ENCODE results near the gene SIRT2. TPM values are rescaled to one million over a fixed set of nuclear protein-coding genes. Genes with fewer than 3 reads are reported as not detected.
A peak's percentile ranks its signal among the peaks of the same experiment; 100 is the strongest.

Gene SIRT2
- total RNA-seq, 1 donor from 2014 or later, result 10.9 TPM

- Histone ChIP-seq H3K27ac (no peak overlapping the region), H4K20me1 (ENCODE audit: low read depth) (peaks cover 55% of the 10 kb centered on the region), H3K79me2 (ENCODE audit: low read depth) (peaks cover 29% of the 10 kb centered on the region), H3K4me1 (no peaks in the 10 kb centered on the region), H3K27me3 (no peaks in the 10 kb centered on the region), H3F3A (ENCODE audit: low read depth) (peaks cover 96% of the 10 kb centered on the region), H3K9me3 (ENCODE audit: low read depth) (no peaks in the 10 kb centered on the region), H2AFZ (replicated peaks) (no peak overlapping the region), H3K4me2 (no peak overlapping the region), H3K4me3 (no peak overlapping the region), H3K36me3 (peaks cover 9% of the 10 kb centered on the region), H3K9ac (no peak overlapping the region)
- TF ChIP-seq EZH2 (IDR thresholded peaks at IDR 0.05), result no peak
- no peak for TF ChIP-seq CTCF (IDR thresholded peaks at IDR 0.05)
- TF ChIP-seq EZH2phosphoT487 (IDR thresholded peaks at IDR 0.05), result no peak
- peaks cover 2% of the 10 kb centered on the region for H3K27me3 Mint-ChIP-seq (ENCODE audit: insufficient read depth, low read depth)
- DNase-seq (ENCODE audit: low spot score), result no peak
- no peaks in the 10 kb centered on the region for H3K9me3 Mint-ChIP-seq
- H3K4me1 Mint-ChIP-seq, result no peaks in the 10 kb centered on the region
- peaks cover 51% of the 10 kb centered on the region for H3K36me3 Mint-ChIP-seq
- H3K4me3 Mint-ChIP-seq, result no peak overlapping the region
- no peak overlapping the region for H3K27ac Mint-ChIP-seq
Observed at GRCh38 chr19:38838208-38838985, 61.0 kb downstream of the SIRT2 start.

GRCh38 chr19:38837656-38838121 lies 61.7 kb downstream of the SIRT2 start:
- H3K36me3 ChIP-seq, result peaks cover 9% of the 10 kb centered on the region
- DNase-seq (ENCODE audit: low spot score), result no peak

GRCh38 chr19:38836983-38837626 lies 62.3 kb downstream of the SIRT2 start:
- Mint-ChIP-seq H3K9me3 (no peaks in the 10 kb centered on the region), H3K4me1 (peaks cover 2% of the 10 kb centered on the region), H3K36me3 (peaks cover 41% of the 10 kb centered on the region), H3K27ac (peak overlapping the region; percentile 46), H3K27me3 (ENCODE audit: insufficient read depth, low read depth) (peaks cover 2% of the 10 kb centered on the region), H3K4me3 (no peak overlapping the region)
- Histone ChIP-seq H3K4me1 (peaks cover under 1% of the 10 kb centered on the region), H3K27me3 (no peaks in the 10 kb centered on the region), H3K27ac (peak overlapping the region; percentile 4), H2AFZ (replicated peaks) (no peak overlapping the region), H3F3A (ENCODE audit: low read depth) (peaks cover 96% of the 10 kb centered on the region), H3K9ac (no peak overlapping the region), H3K79me2 (ENCODE audit: low read depth) (peaks cover 16% of the 10 kb centered on the region), H3K36me3 (peaks cover 7% of the 10 kb centered on the region), H4K20me1 (ENCODE audit: low read depth) (peaks cover 42% of the 10 kb centered on the region), H3K4me2 (no peak overlapping the region), H3K4me3 (no peak overlapping the region), H3K9me3 (ENCODE audit: low read depth) (no peaks in the 10 kb centered on the region)
- DNase-seq (ENCODE audit: low spot score), result no peak
- TF ChIP-seq EZH2 (IDR thresholded peaks at IDR 0.05), result no peak

More at GRCh38 chr19:38837656-38838121, 61.7 kb downstream of the SIRT2 start:
- H3K27me3 ChIP-seq, result no peaks in the 10 kb centered on the region
- peaks cover 2% of the 10 kb centered on the region for H3K27me3 Mint-ChIP-seq (ENCODE audit: insufficient read depth, low read depth)
- H3K27ac Mint-ChIP-seq, result peak overlapping the region; percentile 46
- H3K4me3 ChIP-seq, result no peak overlapping the region
- peaks cover 96% of the 10 kb centered on the region for H3F3A ChIP-seq (ENCODE audit: low read depth)
- no peak overlapping the region for H3K4me2 ChIP-seq
- no peaks in the 10 kb centered on the region for H3K4me1 ChIP-seq
- peaks cover 45% of the 10 kb centered on the region for H3K36me3 Mint-ChIP-seq
- H3K9ac ChIP-seq, result no peak overlapping the region
- H3K27ac ChIP-seq, result no peak overlapping the region
- no peak for TF ChIP-seq CTCF (IDR thresholded peaks at IDR 0.05)
- TF ChIP-seq EZH2 (IDR thresholded peaks at IDR 0.05), result no peak
- TF ChIP-seq EZH2phosphoT487 (IDR thresholded peaks at IDR 0.05), result no peak
- no peak overlapping the region for H2AFZ ChIP-seq (replicated peaks)
- H3K4me1 Mint-ChIP-seq, result no peaks in the 10 kb centered on the region
- peaks cover 22% of the 10 kb centered on the region for H3K79me2 ChIP-seq (ENCODE audit: low read depth)
- H3K9me3 ChIP-seq (ENCODE audit: low read depth), result no peaks in the 10 kb centered on the region
- H3K9me3 Mint-ChIP-seq, result no peaks in the 10 kb centered on the region
- no peak overlapping the region for H3K4me3 Mint-ChIP-seq
- peaks cover 48% of the 10 kb centered on the region for H4K20me1 ChIP-seq (ENCODE audit: low read depth)

All from neural progenitor cell (in vitro differentiated cells).